ENCODE results near the gene DAB2.
"Not testable (repeated sequence)": the region's sequence is repeated elsewhere in the genome, so short reads cannot be mapped to it uniquely, and the experiment has no call there.

The DAB2 gene

DNA sequence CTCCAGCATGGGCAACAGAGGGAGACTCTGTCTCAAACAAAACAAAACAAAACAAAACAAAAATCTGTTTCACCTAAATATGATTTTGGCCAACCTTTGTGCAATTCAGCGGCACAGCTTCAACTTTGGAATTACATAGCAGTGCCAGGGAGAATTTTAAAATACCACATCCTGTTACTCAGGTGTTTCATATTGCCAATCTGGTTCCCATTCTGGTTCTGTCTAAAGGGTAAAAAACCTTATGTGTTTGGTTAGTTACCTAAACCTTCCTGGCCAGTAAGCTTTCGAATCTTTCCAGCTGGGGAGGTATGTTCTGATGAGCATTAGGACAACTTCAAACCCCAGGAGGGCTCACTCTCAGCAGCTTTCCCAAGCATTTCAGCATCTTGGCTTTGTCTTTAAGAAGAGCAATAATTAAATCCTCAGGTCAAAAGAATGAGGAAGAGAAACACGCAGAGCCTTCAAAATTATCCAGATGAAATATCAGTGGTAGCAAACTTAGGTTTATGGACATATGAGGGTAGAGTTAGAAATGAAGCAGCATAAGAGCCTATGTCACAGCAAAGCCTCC is 2.7 kb downstream of the DAB2 start:
- no peaks in the 10 kb centered on the region for H3K36me3 Mint-ChIP-seq (ENCODE audit: low read depth)
- no peaks in the 10 kb centered on the region for H3K9me3 Mint-ChIP-seq
- peaks cover 4% of the 10 kb centered on the region for H3K4me1 Mint-ChIP-seq (ENCODE audit: low read depth)
- DNase-seq (ENCODE audit: low spot score) = no peak
- H3K27me3 Mint-ChIP-seq (ENCODE audit: low read depth) = peaks cover 60% of the 10 kb centered on the region
- H3K4me3 Mint-ChIP-seq = no peak overlapping the region
- H3K27ac Mint-ChIP-seq = no peak overlapping the region

DNA sequence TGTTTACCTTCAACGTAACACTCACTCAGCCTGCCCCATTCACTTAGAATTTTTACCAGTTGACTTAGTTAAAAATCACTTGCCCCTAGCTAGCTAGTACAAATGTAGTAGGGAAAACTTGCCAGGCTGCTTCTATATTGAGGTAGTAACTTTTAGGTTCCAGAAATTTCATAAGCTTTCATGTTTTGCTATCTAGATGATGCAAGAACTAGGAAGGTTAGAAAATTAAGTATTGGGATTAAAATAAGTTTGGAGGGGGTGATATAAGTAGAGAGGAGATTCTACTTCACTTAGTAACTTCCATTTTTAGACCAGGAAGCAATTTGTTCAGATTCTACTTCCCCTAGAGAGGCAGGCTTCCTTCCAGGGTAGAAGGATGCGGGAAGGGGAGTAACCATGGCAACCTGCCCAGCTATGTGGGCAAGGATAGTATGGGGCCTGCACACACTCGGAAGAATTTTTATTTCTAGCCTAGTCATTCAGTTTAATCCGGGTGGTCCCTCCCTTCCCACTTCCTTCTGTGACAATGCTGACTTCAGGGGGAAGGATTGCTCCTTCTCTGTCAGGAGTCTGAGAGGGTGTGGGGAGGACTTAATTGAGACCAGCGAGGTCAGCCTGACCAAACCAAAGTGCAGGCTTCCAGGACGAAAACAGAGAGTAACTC is 4.2 kb downstream of the DAB2 start:
- no peaks in the 10 kb centered on the region for H3K9me3 Mint-ChIP-seq
- H3K36me3 Mint-ChIP-seq (ENCODE audit: low read depth) = no peaks in the 10 kb centered on the region
- DNase-seq (ENCODE audit: low spot score) = no peak
- H3K27me3 Mint-ChIP-seq (ENCODE audit: low read depth) = peaks cover 48% of the 10 kb centered on the region
- no peak overlapping the region for H3K4me3 Mint-ChIP-seq
- peaks cover 4% of the 10 kb centered on the region for H3K4me1 Mint-ChIP-seq (ENCODE audit: low read depth)
- H3K27ac Mint-ChIP-seq = no peak overlapping the region

DNA sequence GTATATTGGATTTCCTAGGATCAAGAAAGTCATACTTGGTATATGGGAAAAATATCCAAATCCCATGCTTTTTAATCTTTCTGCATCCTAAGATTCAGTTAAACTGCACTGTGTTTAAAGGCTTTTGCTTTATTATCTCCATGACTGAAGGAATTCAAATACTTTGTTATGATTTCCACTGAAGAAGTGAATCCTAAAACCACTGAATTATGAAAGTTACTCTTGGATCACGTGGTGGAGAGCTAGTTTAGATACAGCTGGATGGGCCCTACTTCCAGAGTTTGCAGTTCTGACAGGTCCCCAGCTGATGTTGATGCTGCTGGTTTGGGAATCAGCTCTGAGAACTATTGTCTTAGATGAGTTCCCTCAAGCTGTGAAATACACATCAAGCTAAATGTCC is 5.0 kb downstream of the DAB2 start:
- no peaks in the 10 kb centered on the region for H3K36me3 Mint-ChIP-seq (ENCODE audit: low read depth)
- H3K27me3 Mint-ChIP-seq (ENCODE audit: low read depth) = peaks cover 42% of the 10 kb centered on the region
- H3K4me1 Mint-ChIP-seq (ENCODE audit: low read depth) = peaks cover 2% of the 10 kb centered on the region
- no peaks in the 10 kb centered on the region for H3K9me3 Mint-ChIP-seq
- DNase-seq (ENCODE audit: low spot score) = no peak
- H3K4me3 Mint-ChIP-seq = no peak overlapping the region
- no peak overlapping the region for H3K27ac Mint-ChIP-seq

DNA sequence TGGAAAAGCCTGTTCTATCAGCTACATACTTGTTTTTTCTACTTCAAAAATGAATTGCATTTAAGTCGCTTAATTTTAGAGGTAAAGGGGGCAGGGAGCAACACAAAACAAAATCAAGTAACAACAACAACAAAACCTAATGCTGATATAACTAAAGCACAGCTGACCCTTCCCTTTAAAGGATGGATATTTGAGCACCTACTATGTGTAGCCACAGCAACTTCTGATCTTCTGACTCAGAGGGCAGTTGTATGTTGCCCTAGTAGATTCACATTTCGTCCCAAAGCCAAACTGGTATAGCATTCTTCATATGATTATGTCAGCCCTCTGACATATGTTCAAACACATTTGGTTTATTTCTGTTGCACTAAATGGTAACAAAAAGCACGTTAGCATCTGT is 6.8 kb downstream of the DAB2 start:
- Mint-ChIP-seq H3K9me3 (no peaks in the 10 kb centered on the region), H3K27ac (no peak overlapping the region), H3K4me1 (ENCODE audit: low read depth) (no peaks in the 10 kb centered on the region), H3K27me3 (ENCODE audit: low read depth) (peaks cover 27% of the 10 kb centered on the region), H3K36me3 (ENCODE audit: low read depth) (no peaks in the 10 kb centered on the region), H3K4me3 (no peak overlapping the region)
- no peak for DNase-seq (ENCODE audit: low spot score)

DNA sequence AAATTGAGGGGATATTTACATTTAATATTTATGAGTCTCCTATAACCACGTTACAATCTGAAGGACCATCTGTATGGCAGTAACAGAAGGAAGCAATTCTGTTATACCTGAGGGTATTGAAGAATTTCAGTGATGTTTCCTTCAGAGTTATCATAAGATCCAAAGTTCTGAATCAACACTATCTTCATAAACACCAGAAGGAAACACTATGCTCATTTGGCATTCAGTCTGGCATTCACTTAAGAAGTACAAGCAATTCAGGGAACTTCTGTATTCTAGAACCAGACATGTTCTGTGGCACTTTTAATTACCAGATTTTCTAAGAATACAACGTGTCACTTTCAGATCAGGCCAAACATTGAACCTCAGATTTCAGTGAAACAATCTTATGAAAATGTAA is 9.6 kb downstream of the DAB2 start:
- no peak for DNase-seq (ENCODE audit: low spot score)
- no peaks in the 10 kb centered on the region for H3K4me1 Mint-ChIP-seq (ENCODE audit: low read depth)
- peaks cover 30% of the 10 kb centered on the region for H3K27me3 Mint-ChIP-seq (ENCODE audit: low read depth)
- no peak overlapping the region for H3K4me3 Mint-ChIP-seq
- no peaks in the 10 kb centered on the region for H3K9me3 Mint-ChIP-seq
- no peak overlapping the region for H3K27ac Mint-ChIP-seq
- H3K36me3 Mint-ChIP-seq (ENCODE audit: low read depth) = no peaks in the 10 kb centered on the region

DNA sequence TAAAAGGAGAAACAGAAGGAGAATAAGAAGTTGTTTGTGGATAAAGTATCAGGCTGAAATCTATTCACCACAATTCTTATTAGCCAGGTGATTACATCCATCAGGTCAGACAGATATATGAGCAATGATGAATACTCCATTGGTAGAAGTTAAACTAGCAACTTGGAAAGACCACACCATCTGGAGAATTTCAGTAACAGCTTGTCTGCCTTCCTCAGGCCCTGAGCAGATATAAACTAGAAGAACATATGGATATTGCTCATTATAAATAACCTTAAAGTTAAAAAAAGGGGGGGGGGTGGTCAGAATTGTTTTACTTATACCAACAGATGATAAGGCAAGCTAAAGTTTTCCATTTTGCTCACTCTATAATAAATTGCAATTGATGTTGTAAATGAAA is 10.4 kb downstream of the DAB2 start:
- Mint-ChIP-seq H3K9me3 (no peaks in the 10 kb centered on the region), H3K4me3 (no peak overlapping the region), H3K27me3 (ENCODE audit: low read depth) (peaks cover 33% of the 10 kb centered on the region), H3K27ac (no peak overlapping the region), H3K4me1 (ENCODE audit: low read depth) (no peaks in the 10 kb centered on the region), H3K36me3 (ENCODE audit: low read depth) (no peaks in the 10 kb centered on the region)
- no peak for DNase-seq (ENCODE audit: low spot score)

DNA sequence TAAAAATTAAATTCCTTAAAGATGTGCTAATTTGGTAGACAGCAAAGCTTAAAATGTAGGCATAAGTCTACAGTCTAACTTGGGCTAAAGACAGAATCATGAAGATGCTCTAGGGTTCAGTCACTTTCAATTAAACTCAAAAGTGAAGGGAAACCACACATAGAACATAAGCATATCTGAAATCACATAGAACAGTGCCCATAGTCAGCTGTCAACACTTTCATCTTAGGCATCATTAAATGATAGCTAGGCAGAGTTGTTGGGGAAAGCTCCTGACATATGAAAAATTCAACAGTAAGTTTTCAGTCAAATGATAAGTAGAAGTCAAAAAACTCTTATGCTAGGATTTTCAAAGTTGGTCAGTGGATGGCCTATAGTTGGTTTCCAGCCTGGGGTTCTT is 11.0 kb downstream of the DAB2 start:
- H3K4me1 Mint-ChIP-seq (ENCODE audit: low read depth) = no peaks in the 10 kb centered on the region
- DNase-seq (ENCODE audit: low spot score) = no peak
- no peak overlapping the region for H3K27ac Mint-ChIP-seq
- peaks cover 31% of the 10 kb centered on the region for H3K27me3 Mint-ChIP-seq (ENCODE audit: low read depth)
- no peaks in the 10 kb centered on the region for H3K9me3 Mint-ChIP-seq
- H3K36me3 Mint-ChIP-seq (ENCODE audit: low read depth) = no peaks in the 10 kb centered on the region
- no peak overlapping the region for H3K4me3 Mint-ChIP-seq

DNA sequence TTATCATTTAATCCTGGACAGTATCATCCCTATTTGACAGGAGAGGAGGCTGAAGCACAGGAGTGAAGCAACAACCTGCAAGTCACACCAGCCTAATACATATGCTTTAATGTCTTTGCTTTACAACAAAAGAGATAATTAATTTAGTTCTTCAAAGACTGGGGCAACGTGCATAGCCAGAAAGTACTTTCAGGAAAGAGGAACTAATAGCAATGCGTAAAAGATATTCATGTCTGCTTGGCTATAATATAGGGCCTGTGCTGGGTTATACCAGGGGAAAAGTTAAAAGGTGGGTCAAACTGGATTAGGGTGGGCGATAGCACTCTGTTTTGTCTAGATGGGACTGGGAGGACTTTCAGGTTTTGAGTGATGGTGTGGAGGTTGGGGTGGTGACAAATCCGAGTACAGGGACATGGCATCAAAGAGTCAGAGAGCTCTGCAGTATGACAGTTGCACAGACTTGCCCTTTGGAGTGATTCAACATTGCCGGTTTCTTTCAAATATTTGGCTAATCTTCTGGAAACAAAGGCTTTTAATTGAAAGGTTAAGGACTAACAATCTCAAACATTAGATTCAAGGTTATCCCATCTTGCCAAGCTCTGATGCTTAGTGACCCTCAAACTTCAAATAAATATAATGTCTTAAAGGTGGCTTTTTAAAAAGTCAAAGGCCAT is 11.9 kb downstream of the DAB2 start:
- Mint-ChIP-seq H3K27ac (no peak overlapping the region), H3K27me3 (ENCODE audit: low read depth) (peaks cover 27% of the 10 kb centered on the region), H3K36me3 (ENCODE audit: low read depth) (no peaks in the 10 kb centered on the region), H3K9me3 (no peaks in the 10 kb centered on the region), H3K4me1 (ENCODE audit: low read depth) (no peaks in the 10 kb centered on the region), H3K4me3 (no peak overlapping the region)
- DNase-seq (ENCODE audit: low spot score) = no peak

DNA sequence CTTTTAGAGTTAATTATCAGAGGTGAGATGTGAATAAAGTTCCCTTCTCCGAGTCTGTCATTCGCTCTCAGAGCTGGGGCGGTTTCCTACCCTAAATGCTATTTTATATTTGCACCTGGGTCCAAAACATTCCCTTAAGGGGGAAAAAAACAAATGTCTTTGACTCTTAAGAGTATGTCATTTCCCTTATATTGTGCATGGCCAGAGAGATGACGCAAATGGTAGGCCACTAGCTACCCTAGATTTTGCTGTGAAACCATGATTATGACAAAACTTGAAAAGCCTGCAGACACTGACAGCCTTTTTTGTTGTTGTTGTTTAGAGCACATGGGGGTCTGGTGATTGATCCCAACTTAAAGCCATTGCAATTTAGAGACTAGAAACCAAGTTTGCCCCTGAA is 12.8 kb downstream of the DAB2 start:
- H3K4me1 Mint-ChIP-seq (ENCODE audit: low read depth) = no peaks in the 10 kb centered on the region
- no peak overlapping the region for H3K27ac Mint-ChIP-seq
- H3K27me3 Mint-ChIP-seq (ENCODE audit: low read depth) = peaks cover 26% of the 10 kb centered on the region
- no peak overlapping the region for H3K4me3 Mint-ChIP-seq
- no peak for DNase-seq (ENCODE audit: low spot score)
- H3K9me3 Mint-ChIP-seq = no peaks in the 10 kb centered on the region
- H3K36me3 Mint-ChIP-seq (ENCODE audit: low read depth) = no peaks in the 10 kb centered on the region

DNA sequence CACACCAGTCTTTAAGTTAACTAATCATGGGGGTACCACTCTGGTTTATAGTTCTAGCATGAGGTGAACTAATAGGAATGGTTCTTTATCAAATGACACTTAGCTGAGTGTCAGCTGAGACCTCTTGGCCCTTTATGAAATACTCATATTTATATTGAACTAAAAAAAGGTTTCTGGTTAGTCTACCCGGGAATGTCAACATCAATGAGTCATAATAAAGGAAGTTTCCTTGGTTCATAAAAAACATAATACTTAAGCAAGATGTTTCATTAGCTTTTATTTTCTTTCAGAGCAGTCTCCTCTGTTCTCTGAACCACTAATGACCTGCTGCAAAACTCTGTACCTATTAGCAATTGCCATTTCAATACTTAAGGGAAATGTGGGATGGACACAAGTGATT is 13.7 kb downstream of the DAB2 start:
- H3K36me3 Mint-ChIP-seq (ENCODE audit: low read depth) = no peaks in the 10 kb centered on the region
- no peaks in the 10 kb centered on the region for H3K4me1 Mint-ChIP-seq (ENCODE audit: low read depth)
- H3K27ac Mint-ChIP-seq = no peak overlapping the region
- H3K4me3 Mint-ChIP-seq = no peak overlapping the region
- no peaks in the 10 kb centered on the region for H3K9me3 Mint-ChIP-seq
- H3K27me3 Mint-ChIP-seq (ENCODE audit: low read depth) = peaks cover 28% of the 10 kb centered on the region
- no peak for DNase-seq (ENCODE audit: low spot score)

DNA sequence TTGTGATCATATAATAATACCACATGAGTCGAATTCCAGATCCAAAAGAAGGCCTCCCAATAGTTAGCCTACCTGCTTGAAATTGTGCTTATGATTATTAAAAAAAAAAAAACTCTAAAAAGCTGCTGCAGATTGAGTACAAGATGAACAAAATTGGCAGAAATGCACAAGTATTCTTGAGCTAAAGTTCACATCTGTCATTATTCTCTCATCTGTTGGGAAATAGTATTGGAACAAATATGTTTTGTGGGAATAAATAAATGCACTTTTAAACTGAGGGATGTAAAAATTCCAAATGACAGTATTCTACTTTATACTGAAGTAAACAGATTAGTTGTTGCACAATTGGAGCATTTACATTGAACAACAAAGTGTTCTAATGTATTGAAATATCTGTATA is 15.7 kb downstream of the DAB2 start:
- Mint-ChIP-seq H3K4me1 (ENCODE audit: low read depth) (no peaks in the 10 kb centered on the region), H3K27me3 (ENCODE audit: low read depth) (peaks cover 23% of the 10 kb centered on the region), H3K36me3 (ENCODE audit: low read depth) (no peaks in the 10 kb centered on the region), H3K27ac (no peak overlapping the region), H3K4me3 (no peak overlapping the region), H3K9me3 (no peaks in the 10 kb centered on the region)
- no peak for DNase-seq (ENCODE audit: low spot score)

DNA sequence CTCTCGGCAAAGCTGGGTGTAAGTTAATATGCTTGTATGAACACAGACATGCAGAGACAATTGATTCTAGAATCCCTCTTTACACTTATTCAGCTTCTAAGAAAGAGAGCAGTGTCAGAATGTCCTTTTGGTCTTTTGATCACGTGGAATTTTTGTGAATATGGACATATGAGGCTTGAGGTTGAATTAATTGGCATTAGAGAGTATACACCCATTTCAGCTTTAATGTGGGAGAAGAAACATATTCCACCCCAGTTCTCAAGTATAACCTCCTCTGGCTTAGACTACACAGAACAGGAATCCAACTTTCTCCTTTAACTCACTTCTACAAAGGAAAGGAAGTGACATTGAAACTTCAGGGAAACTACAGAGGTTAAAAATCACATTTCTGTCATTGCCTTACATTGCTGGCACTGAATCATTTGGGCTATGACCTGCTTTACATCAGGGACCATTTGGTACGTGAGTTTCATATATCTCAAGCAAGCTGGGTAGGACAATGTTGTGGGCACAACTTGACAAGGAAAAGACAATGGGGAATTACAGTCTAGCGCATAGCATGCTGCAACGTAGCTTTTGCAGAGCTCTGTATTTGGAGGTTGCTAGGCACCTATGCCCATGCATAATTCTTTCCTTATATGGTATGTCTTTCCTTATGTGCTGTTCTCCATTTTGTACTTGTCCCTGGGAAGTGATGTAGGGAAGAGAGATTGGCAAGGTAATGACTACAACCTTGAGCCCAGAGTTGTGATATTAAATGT is 19.5 kb downstream of the DAB2 start:
- no peaks in the 10 kb centered on the region for H3K9me3 Mint-ChIP-seq
- no peaks in the 10 kb centered on the region for H3K36me3 Mint-ChIP-seq (ENCODE audit: low read depth)
- H3K4me1 Mint-ChIP-seq (ENCODE audit: low read depth) = no peaks in the 10 kb centered on the region

DNA sequence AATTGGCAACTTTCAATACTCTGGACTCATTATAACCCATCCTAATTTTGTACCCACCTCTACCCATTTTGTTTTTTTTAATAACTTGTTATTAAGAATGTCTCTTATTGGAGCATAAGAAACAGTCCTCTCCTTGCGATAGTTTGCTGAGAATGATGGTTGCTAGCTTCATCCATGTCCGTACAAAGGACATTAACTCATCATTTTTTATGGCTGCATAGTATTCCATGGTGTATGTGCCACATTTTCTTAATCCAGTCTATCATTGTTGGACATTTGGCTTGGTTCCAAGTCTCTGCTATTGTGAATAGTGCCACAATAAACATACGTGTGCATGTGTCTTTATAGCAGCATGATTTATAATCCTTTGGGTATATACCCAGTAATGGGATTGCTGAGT is 21.0 kb downstream of the DAB2 start:
- H3K4me1 Mint-ChIP-seq (ENCODE audit: low read depth); H3K4me3 Mint-ChIP-seq; DNase-seq (ENCODE audit: low spot score); H3K27ac Mint-ChIP-seq; H3K9me3 Mint-ChIP-seq; H3K27me3 Mint-ChIP-seq (ENCODE audit: low read depth); H3K36me3 Mint-ChIP-seq (ENCODE audit: low read depth): not testable (repeated sequence)

More for the DNA sequence above, 19.5 kb downstream of the DAB2 start:
- H3K27me3 Mint-ChIP-seq (ENCODE audit: low read depth) = peaks cover 7% of the 10 kb centered on the region
- no peak overlapping the region for H3K27ac Mint-ChIP-seq
- H3K4me3 Mint-ChIP-seq = no peak overlapping the region
- no peak for DNase-seq (ENCODE audit: low spot score)

DNA sequence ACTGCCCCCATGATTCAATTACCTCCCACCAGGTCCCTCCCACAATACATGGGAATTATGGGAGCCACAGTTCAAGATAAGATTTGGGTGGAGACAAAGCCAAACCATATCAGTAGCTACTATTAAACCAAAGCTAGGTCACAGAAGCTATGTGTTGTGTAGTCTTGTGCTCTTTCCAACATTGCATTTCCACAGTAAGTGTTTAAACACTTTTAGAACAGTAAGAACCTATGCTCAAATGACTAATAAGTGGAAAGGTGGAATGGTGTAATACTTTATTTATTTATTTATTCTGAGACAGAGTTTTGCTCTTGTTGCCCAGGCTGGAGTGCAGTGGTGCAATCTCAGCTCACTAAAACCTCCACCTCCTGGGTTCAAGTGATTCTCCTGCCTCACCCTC is 22.6 kb downstream of the DAB2 start:
- not testable (repeated sequence) for H3K4me3 Mint-ChIP-seq; H3K27me3 Mint-ChIP-seq (ENCODE audit: low read depth); H3K27ac Mint-ChIP-seq; H3K9me3 Mint-ChIP-seq; H3K36me3 Mint-ChIP-seq (ENCODE audit: low read depth); H3K4me1 Mint-ChIP-seq (ENCODE audit: low read depth); DNase-seq (ENCODE audit: low spot score)

Measured in T-helper 2 cell treated with Interferon-gamma antibody and Interleukin-4, amounts not matched to agents 5 μg/mL and 100 μg/mL, for 36 hours (primary cell).